Loucy (cell line): Measurements from ENCODE around the gene ANKRD9.

Experiments used
- EZH2phosphoT487 ChIP-seq: fragments of 200-600 bp; IDR thresholded peaks from 2 replicates; pipeline ENCODE4 v1.6.1; 2018; ENCODE audit warnings: antibody characterized with exemption, mild to moderate bottlenecking, moderate library complexity, borderline replicate concordance
- TF ChIP-seq, protein P1 (sequence below): fragments of 200-600 bp; sonication (generic); conservative IDR thresholded peaks from 2 replicates; pipeline ENCODE4 v1.5.1; 2014; ENCODE audit warnings: mild to moderate bottlenecking, antibody characterized with exemption, low read length

DNA sequence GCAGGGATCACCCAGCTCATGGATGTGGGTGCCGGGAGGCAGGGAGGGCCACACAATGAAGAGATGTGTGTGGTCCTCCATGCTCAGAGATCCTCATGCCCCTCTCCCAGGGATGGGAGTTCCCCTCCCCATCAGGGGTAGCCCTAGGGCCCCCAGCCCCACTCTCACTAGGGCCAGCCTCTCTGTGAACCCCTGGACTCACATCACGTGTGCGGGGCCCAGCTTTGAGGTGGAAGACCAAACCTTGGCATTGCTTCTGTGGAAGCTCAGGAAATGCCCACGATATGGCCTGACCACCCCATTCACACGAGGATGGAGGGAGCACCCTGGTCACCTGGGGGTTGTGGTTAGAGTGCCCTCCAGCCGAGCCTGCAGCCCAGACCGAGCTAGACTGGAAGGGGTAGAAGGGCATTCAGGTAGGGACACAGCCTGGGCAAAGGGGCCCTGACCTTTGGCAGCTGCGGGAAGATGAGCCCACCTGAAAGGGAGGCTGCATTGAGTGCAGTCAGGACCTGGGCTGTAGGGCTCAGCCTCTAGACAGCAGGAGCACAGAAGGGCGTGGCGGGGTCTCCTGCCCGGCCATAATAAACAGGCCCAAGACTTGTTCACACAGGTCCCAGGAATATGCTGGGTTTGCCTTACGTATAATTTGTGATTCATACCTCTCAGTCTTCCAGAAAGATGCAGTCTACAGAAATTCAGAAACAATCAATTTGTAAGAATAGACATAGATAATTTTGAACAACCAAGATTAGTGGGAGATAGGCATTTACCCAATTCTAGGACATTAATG lies 48.1 kb upstream of the ANKRD9 start:
- TF ChIP-seq, protein P1, sequence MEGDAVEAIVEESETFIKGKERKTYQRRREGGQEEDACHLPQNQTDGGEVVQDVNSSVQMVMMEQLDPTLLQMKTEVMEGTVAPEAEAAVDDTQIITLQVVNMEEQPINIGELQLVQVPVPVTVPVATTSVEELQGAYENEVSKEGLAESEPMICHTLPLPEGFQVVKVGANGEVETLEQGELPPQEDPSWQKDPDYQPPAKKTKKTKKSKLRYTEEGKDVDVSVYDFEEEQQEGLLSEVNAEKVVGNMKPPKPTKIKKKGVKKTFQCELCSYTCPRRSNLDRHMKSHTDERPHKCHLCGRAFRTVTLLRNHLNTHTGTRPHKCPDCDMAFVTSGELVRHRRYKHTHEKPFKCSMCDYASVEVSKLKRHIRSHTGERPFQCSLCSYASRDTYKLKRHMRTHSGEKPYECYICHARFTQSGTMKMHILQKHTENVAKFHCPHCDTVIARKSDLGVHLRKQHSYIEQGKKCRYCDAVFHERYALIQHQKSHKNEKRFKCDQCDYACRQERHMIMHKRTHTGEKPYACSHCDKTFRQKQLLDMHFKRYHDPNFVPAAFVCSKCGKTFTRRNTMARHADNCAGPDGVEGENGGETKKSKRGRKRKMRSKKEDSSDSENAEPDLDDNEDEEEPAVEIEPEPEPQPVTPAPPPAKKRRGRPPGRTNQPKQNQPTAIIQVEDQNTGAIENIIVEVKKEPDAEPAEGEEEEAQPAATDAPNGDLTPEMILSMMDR = no peak
- no peak for TF ChIP-seq EZH2phosphoT487
